Common myeloid progenitor, CD34-positive (primary cell): ENCODE measurements around the gene SLC22A1.

ENCODE experiments used
- CTCF ChIA-PET: fragments of 350-600 bp; sonication (Branson Sonifier 250); formaldehyde crosslinking; loops from one replicate; lab custom pipeline; 2021; ENCODE audit warnings: antibody characterized with exemption; lab: Charles Lee
- POLR2A ChIA-PET: fragments of 350-600 bp; sonication (Branson Sonifier 250); formaldehyde crosslinking; loops from one replicate; lab custom pipeline; 2021; ENCODE audit warnings: antibody characterized with exemption; lab: Charles Lee
- DNase-seq, 3 donors: peaks; one replicate each; pipeline versions ENCODE4 v3.0.0 to v3.0.0-alpha.2; 2013
- H3K27ac ChIP-seq, 2 experiments: 1 replicate in 1 of 2; 2 replicates in 1 of 2; pipeline ENCODE4 v1.7.0; 2013; ENCODE audit warnings: inconsistent platforms in 2 of 2, low read length in 2 of 2, mild to moderate bottlenecking in 2 of 2, low read depth in 1 of 2, moderate library complexity in 1 of 2; ENCODE audit not compliant: severe bottlenecking in 2 of 2, insufficient read depth in 1 of 2, poor library complexity in 1 of 2
- H3K27me3 ChIP-seq, 5 experiments: replicated peaks in 2 of 5; 1 replicate in 3 of 5; 2 replicates in 2 of 5; pipeline versions ENCODE4 v1.6.1 to v1.7.0; 2013; ENCODE audit warnings: low read length in 4 of 5, mild to moderate bottlenecking in 2 of 5, moderate library complexity in 2 of 5, inconsistent platforms in 1 of 5; ENCODE audit not compliant: insufficient read depth in 5 of 5, control insufficient read depth in 4 of 5
- H3K36me3 ChIP-seq, 4 experiments: 1 replicate in 2 of 4; 2 replicates in 2 of 4; pipeline versions ENCODE4 v1.6.1 to v1.7.0; 2013; ENCODE audit warnings: low read length in 3 of 4, control low read depth in 1 of 4, mild to moderate bottlenecking in 1 of 4; ENCODE audit not compliant: control insufficient read depth in 4 of 4, insufficient read depth in 4 of 4
- H3K4me1 ChIP-seq, 4 experiments: 1 replicate in 3 of 4; 2 replicates in 1 of 4; pipeline versions ENCODE4 v1.6.1 to v1.7.1; 2013; ENCODE audit warnings: low read length in 3 of 4, mild to moderate bottlenecking in 3 of 4, control low read depth in 1 of 4, inconsistent platforms in 1 of 4, moderate library complexity in 1 of 4; ENCODE audit not compliant: control insufficient read depth in 4 of 4, insufficient read depth in 4 of 4; ENCODE audit errors: control extremely low read depth in 1 of 4
- H3K4me3 ChIP-seq, 7 experiments: 1 replicate in 4 of 7; 2 replicates in 3 of 7; pipeline versions ENCODE4 v1.5.1 to v1.7.0; 2013; ENCODE audit warnings: mild to moderate bottlenecking in 7 of 7, low read length in 6 of 7, moderate library complexity in 6 of 7, inconsistent platforms in 2 of 7, low read depth in 2 of 7, control low read depth in 1 of 7; ENCODE audit not compliant: insufficient read depth in 4 of 7, control insufficient read depth in 1 of 7; ENCODE audit errors: extremely low read depth in 1 of 7
- H3K9me3 ChIP-seq, 5 experiments: 1 replicate in 4 of 5; 2 replicates in 1 of 5; pipeline versions ENCODE4 v1.6.1 to v1.7.1; 2013; ENCODE audit warnings: low read length in 4 of 5, mild to moderate bottlenecking in 2 of 5, inconsistent platforms in 1 of 5, low read depth in 1 of 5, moderate library complexity in 1 of 5; ENCODE audit not compliant: control insufficient read depth in 4 of 5, insufficient read depth in 2 of 5; ENCODE audit errors: control extremely low read depth in 1 of 5
- WGBS: methylation state at CpG from one replicate; pipeline ENCODE4 v1.1.5; 2013; ENCODE audit not compliant: insufficient coverage; 5-methylcytosine and 5-hydroxymethylcytosine counted together

Gene SLC22A1

GRCh38 chr6:160117137-160117536, 4.5 kb upstream of the SLC22A1 start:
- no peaks in the 10 kb centered on the region for H3K36me3 ChIP-seq
- H3K4me3 ChIP-seq: no peak overlapping the region
- DNase-seq: no peak
- no peaks in the 10 kb centered on the region for H3K4me1 ChIP-seq
- WGBS: 96% methylated on average over 5 of the region's 6 CpGs
- ChIA-PET CTCF (interaction anchor here (1.0 kb wide), 1 partner anchor 15 kb away, joined by 3 read pairs; no protein-coding TSS in a partner anchor), POLR2A (no interaction called here)
- H3K27me3 ChIP-seq: peaks cover 0 to 17% (median 3%) of the 10 kb centered on the region in 5 experiments
- no peak overlapping the region for H3K27ac ChIP-seq
- H3K9me3 ChIP-seq: peaks cover 0 to 18% (median 8%) of the 10 kb centered on the region in 5 experiments

DNA sequence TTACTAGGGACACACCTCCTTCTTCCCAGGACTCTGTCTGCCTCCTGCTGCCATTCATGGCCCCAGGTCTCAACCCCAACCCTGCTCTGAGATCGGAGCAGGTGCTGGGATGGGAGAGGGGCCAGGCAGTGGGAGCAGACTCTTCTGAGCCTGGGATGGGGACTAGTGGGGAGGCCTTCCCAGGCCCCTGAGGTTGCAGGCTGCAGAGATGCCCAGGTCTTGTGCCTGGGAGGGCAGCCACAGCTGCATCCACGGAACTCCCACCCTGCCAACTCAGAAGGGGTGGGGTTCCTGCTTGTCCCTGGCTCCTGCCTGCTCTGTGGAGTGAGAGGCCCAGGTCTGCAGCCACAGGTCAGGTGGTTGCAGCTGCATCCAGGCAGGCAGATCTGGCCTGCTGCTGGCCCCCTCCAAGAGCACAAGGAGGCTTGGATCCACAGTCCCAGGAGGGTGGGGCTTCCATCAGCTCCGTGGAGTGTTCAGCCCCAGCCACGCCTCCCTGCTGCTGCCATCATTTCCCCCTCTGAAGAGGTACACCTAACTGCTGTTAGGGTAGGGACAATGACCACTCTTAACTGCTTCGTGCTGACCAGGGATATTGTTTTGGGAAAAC, 2.9 kb upstream of the SLC22A1 start:
- H3K4me3 ChIP-seq: no peak overlapping the region
- no peaks in the 10 kb centered on the region for H3K36me3 ChIP-seq
- no peak overlapping the region for H3K27ac ChIP-seq
- POLR2A ChIA-PET: no interaction called here
- WGBS: 83% methylated on average over 4 of the region's 5 CpGs
- no peaks in the 10 kb centered on the region for H3K4me1 ChIP-seq
- no peak for DNase-seq
- peaks cover 0 to 18% (median 8%) of the 10 kb centered on the region in 5 experiments for H3K9me3 ChIP-seq
- peaks cover 0 to 20% (median 5%) of the 10 kb centered on the region in 5 experiments for H3K27me3 ChIP-seq
- CTCF ChIA-PET: interaction anchor here (1.1 kb wide), 1 partner anchor 33 kb away, joined by 3 read pairs; no protein-coding TSS in a partner anchor

DNA sequence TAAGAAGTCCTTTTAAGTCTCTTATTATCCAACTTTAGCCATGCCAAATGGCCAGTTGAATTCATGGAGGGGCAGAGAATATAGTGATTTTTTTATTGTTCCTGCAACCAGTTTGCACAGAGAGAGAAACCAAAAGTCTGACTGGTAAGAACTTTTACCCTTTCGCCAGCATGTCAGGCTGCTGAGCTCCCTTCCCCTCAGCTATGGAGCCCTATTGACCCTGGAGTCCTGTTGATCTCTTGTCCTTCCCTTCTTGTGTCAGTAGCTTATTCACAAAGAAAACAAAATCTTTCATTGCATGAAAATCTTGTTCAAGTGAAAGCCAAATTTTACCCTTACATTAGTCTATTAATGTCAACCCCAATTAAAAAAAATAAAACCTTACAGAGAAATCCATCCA, 1.5 kb upstream of the SLC22A1 start:
- ChIA-PET POLR2A (no interaction called here), CTCF (interaction anchor here (1.2 to 1.7 kb wide), 2 partner anchors 9 to 18 kb away, joined by 4 read pairs; no protein-coding TSS in a partner anchor)
- Histone ChIP-seq H3K9me3 (peaks cover 0 to 18% (median 8%) of the 10 kb centered on the region in 5 experiments), H3K27me3 (peaks cover 0 to 28% (median 6%) of the 10 kb centered on the region in 5 experiments), H3K36me3 (no peaks in the 10 kb centered on the region), H3K27ac (no peak overlapping the region), H3K4me1 (no peaks in the 10 kb centered on the region), H3K4me3 (no peak overlapping the region)
- 100% methylated on average over 1 of the region's 1 CpG for WGBS
- DNase-seq: no peak

GRCh38 chr6:160121981-160122380, 366 bp downstream of the SLC22A1 start:
- no peak for DNase-seq
- H3K9me3 ChIP-seq: peaks cover 0 to 18% (median 8%) of the 10 kb centered on the region in 5 experiments
- ChIA-PET CTCF (interaction anchor here (1.2 kb wide), 1 partner anchor 16 kb away, joined by 3 read pairs; no protein-coding TSS in a partner anchor), POLR2A (no interaction called here)
- H3K27ac ChIP-seq: no peak overlapping the region
- no peaks in the 10 kb centered on the region for H3K4me1 ChIP-seq
- WGBS: 98% methylated on average over 14 of the region's 14 CpGs
- H3K4me3 ChIP-seq: no peak overlapping the region
- H3K27me3 ChIP-seq: peaks cover 0 to 27% (median 7%) of the 10 kb centered on the region in 5 experiments
- no peaks in the 10 kb centered on the region for H3K36me3 ChIP-seq

GRCh38 chr6:160122744-160123143, 1.1 kb downstream of the SLC22A1 start:
- Histone ChIP-seq H3K4me3 (no peak overlapping the region), H3K4me1 (no peaks in the 10 kb centered on the region), H3K27me3 (peaks cover 0 to 33% (median 10%) of the 10 kb centered on the region in 5 experiments), H3K36me3 (no peaks in the 10 kb centered on the region), H3K27ac (no peak overlapping the region), H3K9me3 (peaks cover 0 to 12% (median 4%) of the 10 kb centered on the region in 5 experiments)
- WGBS: 57% methylated on average over 1 of the region's 5 CpGs
- CTCF ChIA-PET: no interaction called here
- no peak for DNase-seq
- POLR2A ChIA-PET: no interaction called here

GRCh38 chr6:160124007-160124406, 2.4 kb downstream of the SLC22A1 start:
- Histone ChIP-seq H3K27ac (no peak overlapping the region), H3K27me3 (peaks cover 0 to 36% (median 10%) of the 10 kb centered on the region in 5 experiments), H3K36me3 (no peaks in the 10 kb centered on the region), H3K4me3 (no peak overlapping the region), H3K4me1 (no peaks in the 10 kb centered on the region), H3K9me3 (no peaks in the 10 kb centered on the region)
- ChIA-PET POLR2A (no interaction called here), CTCF (no interaction called here)
- WGBS: 100% methylated on average over 1 of the region's 2 CpGs
- no peak for DNase-seq

DNA sequence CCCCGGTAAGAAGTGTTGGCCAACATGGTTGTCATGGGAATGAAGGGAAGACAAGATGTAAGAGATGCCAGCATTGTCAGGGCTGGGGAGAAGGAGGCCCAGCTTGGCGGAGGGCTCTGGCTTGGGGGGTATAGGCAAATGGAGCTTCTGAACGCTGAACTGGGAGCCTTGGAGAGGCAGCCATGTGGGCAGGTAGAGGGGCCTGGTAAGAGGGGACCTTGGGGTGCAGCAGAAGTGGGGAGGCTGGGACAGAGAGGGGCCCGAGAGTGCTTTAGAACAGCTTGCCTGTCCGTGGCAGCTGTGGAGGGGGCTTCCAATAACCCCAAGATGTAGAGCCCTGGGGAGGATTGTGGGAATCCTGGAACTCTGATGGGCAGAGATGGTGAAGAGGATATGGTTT, 3.0 kb downstream of the SLC22A1 start:
- Histone ChIP-seq H3K9me3 (no peaks in the 10 kb centered on the region), H3K4me3 (no peak overlapping the region), H3K4me1 (no peaks in the 10 kb centered on the region), H3K27me3 (peaks cover 0 to 41% (median 10%) of the 10 kb centered on the region in 5 experiments), H3K27ac (no peak overlapping the region), H3K36me3 (no peaks in the 10 kb centered on the region)
- DNase-seq: no peak
- ChIA-PET POLR2A (no interaction called here), CTCF (interaction anchor here (0.7 kb wide), 1 partner anchor 16 kb away, joined by 3 read pairs; no protein-coding TSS in a partner anchor)
- 96% methylated on average over 5 of the region's 5 CpGs for WGBS
